Astrocyte of the spinal cord (primary cell): ENCODE results near the gene PTPRG.
A peak's percentile ranks its signal among the peaks of the same experiment; 100 is the strongest.
"Not testable (repeated sequence)": the region's sequence is repeated elsewhere in the genome, so short reads cannot be mapped to it uniquely, and the experiment has no call there.

Experiments used
- DNase-seq: peaks from one replicate; pipeline ENCODE4 v3.0.0; 2011; ENCODE audit warnings: low read depth, low spot score
- H3K4me3 ChIP-seq: 2 replicates; pipeline ENCODE4 v1.5.1; 2011; ENCODE audit warnings: low read depth, mild to moderate bottlenecking, low read length, moderate library complexity
- in situ Hi-C: cut with HindIII; loops from 2 replicates; pipeline ENCODE4 v1.10.0; 2017; ENCODE audit warnings: low sequenced_read_pairs
- TF ChIP-seq, protein P1 (sequence below): IDR thresholded peaks from 2 replicates; pipeline ENCODE4 v1.5.1; 2012; ENCODE audit warnings: low read depth, mild to moderate bottlenecking, low read length, inconsistent platforms

PTPRG gene

DNA sequence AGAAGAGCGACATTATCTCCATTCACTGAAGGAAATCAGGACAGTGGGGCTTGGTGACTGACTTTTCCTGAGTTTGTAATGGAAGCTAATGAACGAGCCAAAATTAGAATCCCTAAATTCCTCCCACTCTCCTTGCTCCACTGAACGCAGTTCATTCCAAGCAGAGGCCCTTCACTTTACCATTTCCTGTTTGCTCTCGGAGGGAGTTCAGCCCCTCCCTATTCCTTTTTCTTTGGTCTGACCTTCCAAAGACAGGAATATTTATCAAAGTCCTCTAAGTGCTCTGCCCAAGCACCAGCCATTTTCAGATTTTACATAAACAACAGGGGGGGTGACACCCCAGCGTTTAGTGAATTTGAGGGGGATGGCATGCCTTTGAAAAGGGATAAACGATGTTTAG is 24.0 kb upstream of the PTPRG start:
- peak; percentile 3 for DNase-seq
- in situ Hi-C loops: no loop called here
- TF ChIP-seq, protein P1, sequence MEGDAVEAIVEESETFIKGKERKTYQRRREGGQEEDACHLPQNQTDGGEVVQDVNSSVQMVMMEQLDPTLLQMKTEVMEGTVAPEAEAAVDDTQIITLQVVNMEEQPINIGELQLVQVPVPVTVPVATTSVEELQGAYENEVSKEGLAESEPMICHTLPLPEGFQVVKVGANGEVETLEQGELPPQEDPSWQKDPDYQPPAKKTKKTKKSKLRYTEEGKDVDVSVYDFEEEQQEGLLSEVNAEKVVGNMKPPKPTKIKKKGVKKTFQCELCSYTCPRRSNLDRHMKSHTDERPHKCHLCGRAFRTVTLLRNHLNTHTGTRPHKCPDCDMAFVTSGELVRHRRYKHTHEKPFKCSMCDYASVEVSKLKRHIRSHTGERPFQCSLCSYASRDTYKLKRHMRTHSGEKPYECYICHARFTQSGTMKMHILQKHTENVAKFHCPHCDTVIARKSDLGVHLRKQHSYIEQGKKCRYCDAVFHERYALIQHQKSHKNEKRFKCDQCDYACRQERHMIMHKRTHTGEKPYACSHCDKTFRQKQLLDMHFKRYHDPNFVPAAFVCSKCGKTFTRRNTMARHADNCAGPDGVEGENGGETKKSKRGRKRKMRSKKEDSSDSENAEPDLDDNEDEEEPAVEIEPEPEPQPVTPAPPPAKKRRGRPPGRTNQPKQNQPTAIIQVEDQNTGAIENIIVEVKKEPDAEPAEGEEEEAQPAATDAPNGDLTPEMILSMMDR: no peak
- no peak overlapping the region for H3K4me3 ChIP-seq

DNA sequence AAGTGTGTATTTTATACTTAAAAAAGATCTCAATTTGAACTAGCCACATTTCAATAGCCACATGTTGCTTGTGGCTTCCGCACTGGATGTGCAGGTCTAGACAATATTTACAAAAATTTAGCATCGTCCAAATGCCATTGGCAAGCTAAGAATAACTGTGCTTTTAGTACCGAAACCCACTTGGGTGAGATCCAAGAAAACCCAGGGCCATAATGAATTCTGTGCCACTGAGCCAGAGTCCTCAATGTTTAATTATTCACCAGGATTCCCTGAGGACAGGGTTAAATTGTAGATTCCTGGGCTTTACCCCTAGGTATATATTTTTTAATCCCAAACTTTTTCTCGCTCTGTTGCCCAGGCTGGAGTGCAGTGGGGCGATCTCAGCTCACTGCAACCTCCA is 22.9 kb upstream of the PTPRG start:
- in situ Hi-C loops: no loop called here
- TF ChIP-seq, protein P1: no peak
- DNase-seq: no peak
- no peak overlapping the region for H3K4me3 ChIP-seq

DNA sequence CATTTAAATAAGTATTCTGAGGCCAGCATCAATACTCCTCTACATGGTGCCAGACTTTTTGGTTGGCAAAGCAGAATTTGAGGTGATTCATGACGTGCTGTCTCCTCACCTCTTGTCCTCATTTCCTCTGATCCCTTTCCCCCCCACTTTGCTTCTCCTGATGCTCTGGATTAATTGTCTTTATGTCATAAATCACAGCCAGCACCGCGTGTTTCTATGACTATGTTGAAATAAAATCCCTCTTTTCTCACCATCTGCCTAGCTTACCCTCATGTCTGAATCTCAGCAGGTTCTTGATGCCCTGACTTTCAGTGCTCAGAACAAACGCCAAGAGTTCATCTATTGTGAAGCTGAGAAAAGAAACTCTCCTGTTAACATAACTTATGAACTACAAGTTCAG is 19.7 kb upstream of the PTPRG start:
- H3K4me3 ChIP-seq: no peak overlapping the region
- in situ Hi-C loops: no loop called here
- DNase-seq: no peak
- TF ChIP-seq, protein P1: no peak

DNA sequence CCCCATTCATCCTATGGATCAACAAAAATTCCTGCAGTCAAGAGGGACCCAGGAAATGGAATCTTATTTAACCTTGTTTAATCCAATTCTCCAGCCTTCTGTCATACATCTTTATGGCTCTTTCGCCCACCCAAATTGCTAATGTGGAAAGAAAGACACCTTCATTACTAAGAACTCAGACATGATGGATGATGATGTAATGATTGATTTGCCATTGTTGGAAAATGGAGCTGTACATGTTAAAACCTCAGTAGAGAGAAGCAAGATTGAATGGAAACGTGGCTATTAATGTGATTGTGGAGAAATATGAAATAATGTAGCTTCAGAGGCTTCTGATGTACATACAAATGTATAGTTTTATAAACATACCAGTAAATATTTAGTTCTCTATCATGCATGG is 15.7 kb upstream of the PTPRG start:
- DNase-seq: no peak
- in situ Hi-C loops: no loop called here
- no peak overlapping the region for H3K4me3 ChIP-seq
- TF ChIP-seq, protein P1: no peak

DNA sequence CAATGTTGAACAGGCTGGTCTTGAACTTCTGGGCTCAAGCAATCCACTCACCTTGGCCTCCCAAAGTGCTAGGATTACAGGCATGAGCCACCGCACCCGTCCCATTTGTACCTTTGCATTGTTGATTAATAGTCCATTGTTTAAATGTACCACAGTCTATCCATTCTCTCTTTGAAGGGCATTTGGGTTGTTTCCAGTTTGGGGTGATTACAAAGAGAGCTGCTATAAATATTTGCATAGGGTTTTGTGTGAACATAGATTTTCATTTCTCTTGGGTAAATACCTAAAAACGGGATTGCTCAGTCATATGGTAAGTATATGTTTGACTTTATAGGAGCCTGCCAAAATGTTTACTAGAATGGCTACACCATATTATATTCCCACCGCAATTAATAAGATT is 13.7 kb upstream of the PTPRG start:
- in situ Hi-C loops: no loop called here
- TF ChIP-seq, protein P1: no peak
- H3K4me3 ChIP-seq: no peak overlapping the region
- DNase-seq: no peak

DNA sequence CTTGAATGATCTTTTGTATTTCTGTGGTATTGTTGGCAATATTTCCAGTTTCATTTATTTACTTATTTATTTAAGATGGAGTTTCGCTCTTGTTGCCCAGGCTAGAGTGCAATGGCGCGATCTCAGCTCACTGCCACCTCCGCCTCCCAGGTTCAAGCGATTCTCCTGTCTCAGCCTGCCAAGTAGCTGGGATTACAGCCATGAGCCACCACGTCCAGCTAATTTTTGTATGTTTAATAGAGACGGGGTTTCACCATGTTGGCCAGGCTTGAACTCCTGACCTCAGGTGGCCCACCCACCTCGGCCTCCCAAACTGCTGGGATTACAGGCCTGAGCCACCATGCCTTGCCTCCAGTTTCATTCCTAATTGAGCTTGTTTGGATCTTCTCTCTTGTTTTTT is 8.7 kb upstream of the PTPRG start:
- H3K4me3 ChIP-seq, DNase-seq, in situ Hi-C loops: not testable (repeated sequence)

DNA sequence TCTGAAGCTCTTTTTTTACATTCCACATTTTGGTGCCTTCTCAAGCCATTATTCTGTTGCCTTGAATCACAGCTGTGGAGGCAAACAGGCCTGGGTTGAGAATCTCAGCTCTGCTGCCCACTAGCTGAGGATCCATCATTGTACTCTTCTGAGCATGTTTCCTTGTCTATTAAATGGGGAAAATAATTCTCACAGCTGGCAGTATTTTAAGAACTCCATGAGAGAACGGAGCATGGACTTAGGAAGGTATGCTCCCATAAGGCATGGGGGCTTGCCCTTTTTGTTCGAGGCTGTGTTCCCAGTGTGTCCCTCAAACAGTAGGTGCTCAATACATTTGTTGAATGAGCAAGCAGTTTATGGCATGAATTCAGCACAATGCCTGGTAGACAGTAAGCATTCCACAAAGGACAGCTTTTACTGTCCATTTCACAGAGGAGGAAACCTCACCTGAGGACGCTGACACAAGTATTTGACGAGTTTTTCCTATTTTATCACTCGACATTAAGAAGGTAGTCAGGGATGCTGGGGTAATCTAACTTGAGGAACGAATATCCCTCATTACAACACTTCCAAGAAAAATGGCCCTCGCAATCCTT is 2.1 kb upstream of the PTPRG start:
- peak; percentile 35 for DNase-seq
- H3K4me3 ChIP-seq: no peak overlapping the region
- in situ Hi-C loops: no loop called here
- TF ChIP-seq, protein P1: peak; percentile 39
